Measurements from ENCODE around the gene CROCC.

DNA sequence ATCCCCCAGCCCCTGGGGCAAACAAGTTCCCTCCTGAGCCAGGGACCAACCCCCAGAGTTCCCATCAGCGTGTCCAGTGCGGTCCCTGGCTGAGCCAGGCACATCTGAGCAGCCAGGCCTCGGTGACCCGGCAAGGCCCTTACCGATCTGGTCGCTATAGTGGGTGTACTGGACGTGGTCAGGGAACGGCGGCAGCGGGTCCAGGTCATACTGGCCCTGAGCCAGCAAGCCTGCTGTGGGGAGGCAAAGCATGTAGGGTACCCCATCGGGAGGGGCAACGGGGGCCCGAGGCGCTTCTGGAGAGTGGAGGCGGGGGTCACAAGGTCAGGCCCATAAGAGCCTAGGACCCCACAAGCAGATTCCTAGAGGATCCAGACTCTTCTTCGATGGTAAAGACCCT lies 55.2 kb downstream of the CROCC start:
- TF ChIP-seq, protein P1, sequence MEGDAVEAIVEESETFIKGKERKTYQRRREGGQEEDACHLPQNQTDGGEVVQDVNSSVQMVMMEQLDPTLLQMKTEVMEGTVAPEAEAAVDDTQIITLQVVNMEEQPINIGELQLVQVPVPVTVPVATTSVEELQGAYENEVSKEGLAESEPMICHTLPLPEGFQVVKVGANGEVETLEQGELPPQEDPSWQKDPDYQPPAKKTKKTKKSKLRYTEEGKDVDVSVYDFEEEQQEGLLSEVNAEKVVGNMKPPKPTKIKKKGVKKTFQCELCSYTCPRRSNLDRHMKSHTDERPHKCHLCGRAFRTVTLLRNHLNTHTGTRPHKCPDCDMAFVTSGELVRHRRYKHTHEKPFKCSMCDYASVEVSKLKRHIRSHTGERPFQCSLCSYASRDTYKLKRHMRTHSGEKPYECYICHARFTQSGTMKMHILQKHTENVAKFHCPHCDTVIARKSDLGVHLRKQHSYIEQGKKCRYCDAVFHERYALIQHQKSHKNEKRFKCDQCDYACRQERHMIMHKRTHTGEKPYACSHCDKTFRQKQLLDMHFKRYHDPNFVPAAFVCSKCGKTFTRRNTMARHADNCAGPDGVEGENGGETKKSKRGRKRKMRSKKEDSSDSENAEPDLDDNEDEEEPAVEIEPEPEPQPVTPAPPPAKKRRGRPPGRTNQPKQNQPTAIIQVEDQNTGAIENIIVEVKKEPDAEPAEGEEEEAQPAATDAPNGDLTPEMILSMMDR (IDR thresholded peaks at IDR 0.05), result no peak
- TF ChIP-seq POLR2A (IDR thresholded peaks at IDR 0.05) (no peak), POLR2AphosphoS5 (IDR thresholded peaks at IDR 0.05) (no peak)

Measured in transverse colon (tissue), 4 donors.